ENCODE measurements around the gene LRRC4C.

Gene LRRC4C

DNA sequence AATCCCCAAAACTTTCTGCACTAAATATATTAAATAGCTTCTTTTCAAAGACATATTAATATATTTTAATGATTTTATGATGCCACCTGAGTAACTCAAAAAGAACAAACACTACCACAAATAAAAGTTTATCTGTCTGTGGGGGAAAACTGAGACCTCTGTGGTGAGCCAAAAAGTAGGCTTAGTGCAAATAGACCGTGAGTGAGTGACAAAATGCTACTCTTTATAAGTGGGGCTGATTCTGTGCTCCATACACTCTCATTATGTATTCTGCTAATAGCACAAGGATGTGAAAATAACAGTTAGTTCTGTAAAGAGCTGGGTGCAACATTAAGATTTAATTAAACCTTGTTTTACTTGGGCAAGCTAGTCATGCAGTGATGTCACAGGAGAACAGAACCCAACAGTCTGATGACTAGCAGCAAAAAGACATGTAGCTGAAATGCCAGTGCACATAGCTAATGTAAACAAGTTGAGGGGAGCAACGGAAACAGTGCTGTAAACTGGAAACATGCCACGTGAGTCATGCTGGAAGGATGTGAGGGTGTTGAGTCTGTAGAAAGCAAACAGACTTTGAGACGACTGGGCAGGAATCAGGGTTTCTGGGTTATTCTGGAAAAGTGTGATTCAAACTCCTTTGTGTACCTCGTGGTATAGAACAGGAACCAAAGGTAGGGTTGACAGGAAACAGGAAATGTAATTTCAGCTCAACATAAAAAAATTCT, 1130.4 kb downstream of the LRRC4C start:
- no peak for DNase-seq (ENCODE audit: insufficient read length, low spot score)
- FAIRE-seq: no peak

DNA sequence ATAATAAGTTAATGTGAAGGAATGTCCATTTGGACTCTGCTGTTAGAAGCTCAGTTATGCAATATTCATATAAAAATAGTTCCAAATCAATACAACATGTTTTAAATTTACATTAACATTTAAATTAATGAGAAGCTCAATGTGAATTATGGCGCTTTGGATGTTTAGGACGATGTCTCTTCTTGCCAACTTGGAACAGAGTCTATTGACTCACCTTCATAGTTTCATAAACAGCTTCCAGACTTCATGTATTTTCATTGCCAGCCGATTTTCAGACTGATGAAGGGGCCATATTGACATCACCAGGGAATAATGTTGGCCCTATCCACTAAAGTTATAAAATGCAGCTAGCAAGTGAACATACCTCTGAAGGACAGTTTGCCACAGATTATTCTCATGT, 1136.2 kb downstream of the LRRC4C start:
- FAIRE-seq (no peak), DNase-seq (ENCODE audit: insufficient read length, low spot score) (no peak)

DNA sequence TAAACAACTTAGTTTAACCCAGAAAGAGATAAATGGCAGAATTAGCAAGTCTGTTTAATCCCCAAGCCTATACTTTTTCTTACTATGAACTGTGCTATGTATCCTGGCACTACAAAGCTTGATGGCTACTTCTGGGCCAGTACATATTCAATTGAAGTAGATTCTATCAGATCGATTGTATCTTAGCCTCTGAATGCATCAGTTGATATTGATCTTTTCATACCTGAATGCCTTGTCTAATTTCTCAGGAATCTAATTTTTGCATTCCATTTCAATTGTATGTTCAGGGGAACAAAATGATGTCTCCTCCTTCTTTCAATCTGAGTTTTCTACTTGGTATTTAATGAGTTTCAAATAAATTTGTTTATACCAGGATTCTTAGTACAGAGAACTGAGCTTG, 1137.9 kb downstream of the LRRC4C start:
- FAIRE-seq: no peak

DNA sequence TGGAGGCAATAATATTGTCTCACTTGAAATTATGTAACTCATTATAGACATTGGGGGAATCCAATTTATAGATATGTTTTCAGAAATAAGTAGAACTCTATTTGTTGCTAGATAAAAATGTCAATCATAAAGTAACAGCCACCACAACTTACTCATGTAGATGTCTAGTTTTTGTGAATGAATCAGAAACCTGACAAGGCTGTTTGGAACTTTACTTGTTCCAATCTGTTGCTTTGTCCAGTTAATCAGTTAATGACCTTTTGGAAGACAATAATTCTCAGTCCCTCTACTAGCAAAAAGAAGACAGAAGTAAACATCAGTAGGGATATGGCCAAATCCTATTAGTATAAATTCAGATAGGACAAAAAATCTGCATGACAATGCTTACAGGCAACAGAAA, 1143.3 kb downstream of the LRRC4C start:
- FAIRE-seq: no peak
- no peak for DNase-seq (ENCODE audit: insufficient read length, low spot score)

More for the DNA sequence above, 1137.9 kb downstream of the LRRC4C start:
- no peak for DNase-seq (ENCODE audit: insufficient read length, low spot score)

DNA sequence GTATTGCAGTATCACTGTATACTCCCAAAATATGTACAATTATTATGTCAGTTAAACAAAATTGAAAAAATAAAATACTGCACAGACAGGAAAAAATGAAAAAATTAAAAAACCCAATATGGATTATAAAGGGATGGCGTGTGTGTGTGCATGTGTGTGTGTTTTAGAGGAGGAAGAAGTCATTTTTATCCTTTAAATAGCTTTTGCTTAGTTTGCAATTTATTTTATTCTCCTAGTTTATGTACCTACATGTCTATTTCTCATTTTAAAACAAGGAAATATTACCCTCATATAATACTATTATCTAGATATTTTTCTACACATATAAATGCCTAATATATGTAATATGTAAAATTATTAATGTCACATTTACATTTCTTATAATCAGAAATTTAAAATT, 1144.3 kb downstream of the LRRC4C start:
- FAIRE-seq (no peak), DNase-seq (ENCODE audit: insufficient read length, low spot score) (no peak)

DNA sequence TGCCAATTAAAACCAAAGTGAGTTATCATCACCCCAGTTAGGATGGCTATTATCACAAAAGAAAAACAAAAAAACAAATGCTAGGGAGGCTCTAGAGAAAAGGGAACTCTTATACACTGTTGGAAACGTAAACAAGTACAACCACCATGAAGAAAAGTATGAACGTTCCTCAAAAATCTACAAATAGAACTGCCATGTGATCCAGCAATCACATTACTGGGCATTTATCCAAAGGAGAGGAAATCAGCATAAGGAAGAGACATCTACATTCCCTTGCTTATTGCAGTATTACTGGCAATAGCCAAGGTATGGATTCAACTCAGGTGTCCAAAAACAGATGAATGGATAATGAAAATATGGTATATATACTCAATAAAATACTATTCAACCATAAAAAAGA, 1145.1 kb downstream of the LRRC4C start:
- no peak for FAIRE-seq
- DNase-seq (ENCODE audit: insufficient read length, low spot score): no peak

DNA sequence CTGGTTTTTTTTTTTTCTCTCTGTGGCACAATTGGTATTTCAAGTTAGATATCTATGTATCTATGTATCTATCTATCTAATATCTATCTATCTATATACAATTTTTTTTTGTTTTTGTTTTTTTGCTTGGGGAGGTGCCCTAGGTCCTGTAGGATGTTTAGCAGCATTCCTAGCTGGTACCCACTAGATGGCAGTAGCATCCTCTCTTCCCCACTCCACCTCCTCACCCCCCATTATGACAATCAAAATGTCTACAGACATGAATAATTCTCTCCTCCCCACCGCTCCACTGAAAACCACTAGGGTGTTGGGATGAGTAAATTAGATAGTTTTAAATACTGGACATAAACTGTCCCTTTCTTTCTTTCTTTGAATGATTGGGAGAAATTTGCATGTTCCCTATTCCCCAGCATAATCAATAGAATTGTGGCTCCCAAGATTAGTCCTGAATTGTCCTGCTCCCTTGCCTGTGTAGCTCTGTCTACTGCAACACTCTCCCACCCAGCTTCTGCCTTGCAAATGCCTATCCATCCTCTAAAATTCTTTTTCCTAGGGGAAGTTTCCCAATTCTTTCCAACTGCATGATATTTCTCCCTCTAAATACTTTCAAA, 1152.4 kb downstream of the LRRC4C start:
- DNase-seq (ENCODE audit: insufficient read length, low spot score) (peak; percentile 13), FAIRE-seq (no peak)

DNA sequence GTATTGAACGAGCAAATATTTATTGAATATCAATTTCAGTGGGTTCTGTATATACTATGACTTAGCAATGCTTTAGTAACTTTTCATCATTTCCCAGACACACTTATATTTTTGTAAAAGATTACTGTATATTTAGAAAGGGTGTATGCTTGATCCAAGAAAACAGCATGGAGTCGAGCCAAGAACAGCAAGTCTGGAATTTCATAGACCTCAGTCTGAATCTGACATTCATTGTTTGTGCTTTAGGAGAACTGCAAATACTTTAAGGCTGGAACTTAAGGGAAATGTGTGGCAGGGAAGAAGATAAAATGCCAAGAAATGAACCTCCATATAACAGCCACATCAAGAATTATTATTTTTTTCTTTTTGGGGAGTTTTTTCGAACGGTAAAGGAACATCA, 1156.8 kb downstream of the LRRC4C start:
- FAIRE-seq (no peak), DNase-seq (ENCODE audit: insufficient read length, low spot score) (no peak)

DNA sequence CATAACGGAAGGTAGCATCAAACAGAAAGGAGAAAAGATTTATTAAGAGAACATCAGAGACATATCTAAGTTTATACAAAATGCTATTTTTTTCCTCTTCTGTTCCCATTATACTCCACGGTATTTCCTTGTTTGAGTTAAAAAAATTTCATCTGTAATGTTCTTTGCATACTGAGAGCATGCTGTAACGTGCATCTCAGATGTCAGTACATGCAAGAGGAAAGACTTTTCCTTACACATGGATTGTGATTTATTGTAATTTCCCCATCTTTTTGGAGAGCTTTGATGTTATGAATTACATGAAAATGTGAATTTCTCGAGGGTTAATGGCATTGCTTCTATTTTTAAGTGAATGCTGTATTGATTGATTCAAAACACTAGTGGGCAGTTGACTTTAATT, 1164.0 kb downstream of the LRRC4C start:
- DNase-seq (ENCODE audit: insufficient read length, low spot score) (no peak), FAIRE-seq (no peak)

DNA sequence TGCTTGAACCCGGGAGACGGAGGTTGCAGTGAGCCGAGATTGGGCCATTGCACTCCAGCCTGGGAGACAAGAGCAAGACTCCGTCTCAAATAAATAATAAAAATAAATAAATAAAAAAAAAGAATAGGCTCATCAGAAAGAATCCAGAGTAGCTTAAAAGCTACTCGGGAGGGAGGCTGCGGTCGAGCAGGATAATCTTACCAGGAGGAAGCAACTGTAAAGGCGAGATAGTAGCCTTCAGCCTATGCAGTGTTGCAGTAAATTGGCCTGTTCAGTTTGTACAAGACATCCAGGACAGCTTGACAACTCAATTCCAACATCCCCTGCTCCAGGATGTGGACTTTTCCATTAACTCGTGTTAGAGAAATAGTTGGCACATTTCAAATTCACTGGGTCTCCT, 1164.7 kb downstream of the LRRC4C start:
- no peak for FAIRE-seq
- no peak for DNase-seq (ENCODE audit: insufficient read length, low spot score)

DNA sequence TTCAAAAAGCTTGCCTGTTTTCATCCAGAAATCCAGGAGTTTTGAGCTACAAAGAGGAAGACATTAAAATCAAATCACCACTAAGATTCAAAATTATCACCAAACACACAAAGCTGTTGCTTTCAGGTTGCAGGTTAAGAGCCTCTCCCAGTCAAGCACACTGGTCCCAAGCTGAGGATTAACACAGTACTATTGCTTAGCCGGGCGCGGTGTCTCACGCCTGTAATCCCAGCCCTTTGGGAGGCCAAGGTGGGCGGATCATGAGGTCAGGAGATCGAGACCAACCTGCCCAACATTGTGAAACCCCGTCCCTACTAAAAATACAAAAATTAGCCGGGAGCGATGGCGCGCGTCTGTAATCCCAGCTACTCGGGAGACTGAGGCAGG, 1165.1 kb downstream of the LRRC4C start:
- FAIRE-seq (no peak), DNase-seq (ENCODE audit: insufficient read length, low spot score) (no peak)

DNA sequence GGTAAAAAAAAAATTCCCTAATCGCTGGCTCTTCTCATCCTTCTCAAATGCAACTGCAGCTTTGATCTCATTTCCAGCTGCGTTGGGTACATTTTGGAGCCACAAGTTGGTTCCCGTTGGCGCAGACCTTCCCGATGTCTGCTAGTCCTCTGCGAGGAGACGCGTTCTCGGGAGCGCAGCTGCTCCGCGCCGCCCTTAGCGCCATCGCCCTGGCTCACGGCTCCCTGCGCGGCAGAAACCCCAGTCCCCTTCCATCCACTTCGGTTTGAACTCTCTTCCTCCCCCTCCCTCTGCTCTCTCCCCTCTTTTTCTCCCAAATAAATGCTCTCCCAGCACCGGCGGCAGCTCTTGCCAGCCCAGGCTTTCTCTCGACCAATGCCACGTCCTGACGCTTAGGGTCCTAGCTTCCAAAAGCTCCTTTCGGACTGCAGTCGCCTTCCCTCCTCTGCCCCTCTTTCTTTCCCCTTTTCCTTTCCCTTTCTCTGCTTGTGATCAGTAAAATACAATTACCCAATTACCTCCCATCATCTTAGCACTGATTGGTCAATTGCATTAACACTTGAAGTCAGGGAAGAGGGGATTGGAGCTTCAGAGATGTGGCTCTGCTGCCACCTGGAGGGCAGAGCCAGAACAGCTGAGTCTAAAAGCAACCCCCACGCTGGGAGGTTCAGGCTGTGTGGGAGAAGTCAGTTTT, 1165.7 kb downstream of the LRRC4C start:
- FAIRE-seq: peak; percentile 97
- peak; percentile 39 for DNase-seq (ENCODE audit: insufficient read length, low spot score)

DNA sequence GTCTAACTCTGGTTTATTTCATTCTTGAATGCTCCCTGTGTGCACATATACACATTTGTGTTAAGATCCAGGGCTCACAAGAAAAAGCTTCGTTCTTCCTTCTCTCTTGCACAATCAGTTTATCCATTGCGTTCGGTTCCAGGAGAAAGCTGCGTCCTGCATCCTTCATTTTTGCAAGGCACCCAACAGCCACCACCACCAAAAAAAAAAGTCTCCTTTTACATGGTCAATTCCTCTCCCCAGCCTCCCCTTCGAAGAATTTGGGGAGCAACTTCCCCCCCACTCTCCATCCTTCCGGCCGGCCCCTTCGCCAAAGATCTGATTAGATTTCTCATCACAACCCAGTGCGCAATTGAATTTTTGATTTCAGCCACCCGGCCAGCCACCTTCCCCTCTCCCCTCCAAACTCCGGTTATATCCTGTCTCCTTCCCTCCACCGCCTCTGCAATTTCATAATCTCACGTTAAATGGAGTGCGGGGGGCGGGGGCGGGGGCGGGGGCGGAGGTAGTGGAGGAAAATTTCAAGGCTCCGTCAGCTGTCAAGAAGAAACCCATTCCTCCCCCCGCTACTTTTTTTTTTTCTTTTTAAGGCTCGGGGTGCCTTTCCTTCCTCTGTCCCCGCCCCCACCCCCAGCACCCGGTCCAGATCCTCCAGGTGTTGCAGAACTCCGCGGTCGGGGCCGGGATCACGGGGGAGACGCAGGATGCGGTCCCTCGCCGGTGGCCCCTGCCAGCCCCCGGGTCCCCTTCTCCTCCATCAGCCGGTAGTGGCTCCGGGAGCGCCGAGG, 1166.5 kb downstream of the LRRC4C start:
- DNase-seq (ENCODE audit: insufficient read length, low spot score): no peak
- no peak for FAIRE-seq

DNA sequence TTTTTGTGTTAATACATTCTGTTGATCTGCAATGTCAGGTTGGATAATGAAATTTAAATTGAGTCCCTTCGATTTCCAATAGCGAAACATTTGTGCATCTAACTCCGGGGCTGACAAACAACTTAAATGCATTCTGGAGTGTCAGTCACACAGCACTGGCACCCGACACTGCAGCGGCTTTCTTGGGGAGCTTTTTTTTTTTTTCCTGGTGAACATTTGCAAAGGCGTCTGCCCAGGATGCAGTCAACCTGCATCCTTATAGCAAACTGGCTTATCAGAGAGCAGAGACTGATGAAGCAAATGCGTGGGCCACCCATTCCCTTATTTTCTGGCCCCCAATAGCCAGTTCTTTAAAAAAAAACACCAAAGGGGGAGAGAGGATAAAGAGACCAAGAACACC, 1167.7 kb downstream of the LRRC4C start:
- FAIRE-seq: no peak
- DNase-seq (ENCODE audit: insufficient read length, low spot score): no peak

DNA sequence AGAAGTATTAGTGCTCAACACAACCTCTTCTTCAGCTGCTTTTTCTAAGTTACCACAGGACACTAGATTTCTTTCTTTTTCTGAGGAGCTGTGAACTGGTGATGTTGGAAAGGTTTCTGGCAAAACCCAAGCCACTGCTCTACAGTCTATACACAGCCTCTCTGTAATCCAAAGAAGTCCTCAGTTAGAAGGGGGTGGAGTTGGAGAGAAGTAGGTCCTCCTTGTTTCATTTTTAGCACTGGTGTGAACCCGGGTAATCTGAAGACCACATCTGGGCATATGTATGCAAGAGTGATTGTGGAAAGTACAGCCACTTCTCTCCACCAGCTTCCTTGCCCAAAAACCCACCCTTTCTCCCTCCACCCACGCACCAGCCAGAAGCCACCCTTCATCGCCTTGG, 1168.1 kb downstream of the LRRC4C start:
- FAIRE-seq (no peak), DNase-seq (ENCODE audit: insufficient read length, low spot score) (no peak)

DNA sequence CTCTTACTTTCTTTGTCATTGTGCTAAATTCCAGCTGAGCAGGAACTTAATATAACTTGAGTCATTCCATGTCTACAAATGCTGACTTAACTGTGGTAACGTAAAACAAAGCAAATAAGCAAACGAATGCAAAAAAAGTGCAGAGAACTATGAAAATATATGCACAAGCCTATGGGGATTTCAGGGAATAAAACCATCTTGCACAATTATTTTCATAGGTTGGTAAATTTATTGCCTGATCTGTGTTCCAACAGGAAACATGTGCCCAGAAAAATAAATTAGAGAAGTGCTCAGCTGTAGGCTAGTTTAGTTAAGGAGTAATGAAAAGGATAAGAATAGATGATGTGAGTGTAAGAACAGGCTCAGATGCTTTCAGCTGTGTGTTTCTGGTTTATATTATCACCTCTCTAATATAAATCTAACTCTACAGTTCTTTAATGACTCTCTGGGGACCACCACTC, 1169.3 kb downstream of the LRRC4C start:
- no peak for FAIRE-seq

DNA sequence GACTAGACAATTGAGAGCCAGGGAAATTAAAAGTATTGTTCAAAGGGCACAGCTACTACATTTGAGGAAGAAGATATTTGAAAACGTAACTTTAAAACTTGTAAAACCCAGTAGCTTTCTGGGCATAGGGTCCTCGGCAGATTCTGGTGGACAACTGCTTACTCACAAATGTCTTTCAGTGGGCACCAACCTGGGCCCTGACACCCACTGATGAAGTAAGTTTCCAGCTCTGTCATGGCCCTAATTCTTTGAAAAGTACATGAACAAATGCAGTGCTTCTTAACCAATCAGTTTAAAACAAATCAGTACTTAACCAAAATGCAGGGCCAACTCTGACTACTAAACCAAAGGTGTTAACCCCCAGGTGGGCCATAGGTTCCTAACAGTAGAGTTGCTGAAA, 1170.1 kb downstream of the LRRC4C start:
- DNase-seq (ENCODE audit: insufficient read length, low spot score) (no peak), FAIRE-seq (no peak)

More for the DNA sequence above, 1169.3 kb downstream of the LRRC4C start:
- DNase-seq (ENCODE audit: insufficient read length, low spot score): no peak

DNA sequence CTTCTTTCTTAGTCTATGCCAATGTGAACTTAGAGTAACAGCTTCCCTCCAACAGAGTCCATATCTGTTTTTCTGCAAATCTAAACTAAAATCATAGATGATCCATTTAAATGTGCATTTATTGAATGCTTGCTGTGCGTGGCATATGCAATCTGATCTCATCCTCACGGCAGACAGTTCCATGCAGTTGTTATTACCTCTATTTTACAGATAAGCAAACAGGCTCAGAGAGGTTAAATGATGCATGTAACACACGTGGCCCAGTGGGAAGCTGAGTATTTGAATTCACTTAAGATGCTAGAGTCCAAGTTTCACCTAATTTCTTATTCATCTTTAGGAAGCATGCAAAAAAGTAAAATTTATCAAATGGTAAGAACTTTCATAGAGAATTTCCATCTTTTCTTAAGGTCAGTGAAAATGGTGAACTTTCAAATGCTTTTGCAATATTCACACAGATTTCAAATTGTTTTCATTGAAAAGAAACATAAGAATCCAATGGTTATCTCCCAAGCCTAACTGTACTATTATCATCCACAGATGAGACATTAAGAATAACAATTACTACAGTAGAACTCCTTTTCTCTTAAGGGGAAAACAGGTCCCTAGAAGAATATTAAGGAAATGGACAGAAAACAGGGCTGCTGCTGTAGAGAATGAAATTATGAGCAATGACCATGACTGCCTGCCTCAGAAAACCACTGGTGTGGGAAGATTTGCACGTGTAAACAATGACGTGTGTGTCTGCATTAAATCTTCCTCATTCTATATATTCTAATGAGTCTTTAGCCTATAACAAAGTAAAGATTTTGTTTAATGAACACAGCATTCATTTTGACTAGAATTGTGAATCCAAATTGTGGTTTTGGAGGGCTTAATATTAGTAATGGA, 1171.3 kb downstream of the LRRC4C start:
- DNase-seq (ENCODE audit: insufficient read length, low spot score) (no peak), FAIRE-seq (no peak)

DNA sequence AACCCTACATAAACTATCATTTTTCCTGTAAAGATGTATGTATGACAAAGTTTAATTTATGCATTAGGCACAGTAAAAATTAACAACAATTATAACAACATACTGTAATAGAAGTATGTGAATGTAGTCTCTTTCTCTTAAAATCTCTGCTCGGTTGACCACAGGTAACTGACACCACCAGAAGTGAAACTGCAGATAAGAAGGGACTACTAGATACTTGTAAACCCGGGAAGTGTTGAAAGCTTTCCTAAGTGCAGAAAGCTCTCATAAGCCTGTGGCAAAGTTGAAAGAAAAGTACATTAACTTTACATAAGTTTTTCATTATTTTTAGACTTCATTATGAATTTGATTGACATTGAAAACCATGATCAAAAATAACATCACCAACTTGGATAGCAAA, 1173.3 kb downstream of the LRRC4C start:
- DNase-seq (ENCODE audit: insufficient read length, low spot score): no peak
- no peak for FAIRE-seq

DNA sequence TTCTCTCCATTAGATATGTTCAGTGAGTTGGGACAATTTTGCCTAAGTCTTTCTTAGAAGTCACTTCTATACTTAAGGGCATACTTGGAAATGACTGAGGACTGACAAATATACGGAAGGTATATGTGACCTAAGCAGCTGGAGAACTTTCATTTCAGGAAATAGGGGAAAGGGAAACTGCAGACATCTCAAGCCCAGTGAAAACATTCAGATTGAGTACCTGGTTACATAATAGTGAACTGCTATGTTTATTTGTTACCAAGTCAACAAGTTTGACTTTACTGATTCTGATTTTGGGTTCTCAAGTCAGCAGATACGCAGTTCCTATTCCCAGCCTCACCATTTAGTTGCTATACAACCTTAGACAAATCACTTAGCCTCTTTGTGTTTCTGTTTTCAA, 1173.9 kb downstream of the LRRC4C start:
- no peak for DNase-seq (ENCODE audit: insufficient read length, low spot score)
- FAIRE-seq: no peak

Data from GM19239 (cell line).